HTERT RPE-1 (cell line): ENCODE data around the gene LMO4.

Source experiments
- in situ Hi-C: fragments of 300-500 bp; cut with MboI; formaldehyde crosslinking; loops from 4 replicates; pipeline ENCODE4 v1.14.3; 2020; ENCODE audit warnings: low sequenced_read_pairs

The LMO4 gene

GRCh38 chr1:87327376-87328271, 1.1 kb upstream of the LMO4 start:
- in situ Hi-C loops = no loop called here

- in situ Hi-C loops = no loop called here
Observed at GRCh38 chr1:87329051-87329525, 408 bp downstream of the LMO4 start.

GRCh38 chr1:87329526-87330056, 911 bp downstream of the LMO4 start:
- in situ Hi-C loops = no loop called here

GRCh38 chr1:87330057-87330884, 1.6 kb downstream of the LMO4 start:
- in situ Hi-C loops = no loop called here

- in situ Hi-C loops = no loop called here
Observed at GRCh38 chr1:87330885-87331364, 2.2 kb downstream of the LMO4 start.

- in situ Hi-C loops = no loop called here
Observed at GRCh38 chr1:87331365-87332241, 2.9 kb downstream of the LMO4 start.

- in situ Hi-C loops = no loop called here
Observed at GRCh38 chr1:87333692-87334347, 5.1 kb downstream of the LMO4 start.

- in situ Hi-C loops = no loop called here
Observed at GRCh38 chr1:87334351-87335174, 5.9 kb downstream of the LMO4 start.

GRCh38 chr1:87335175-87335884, 6.7 kb downstream of the LMO4 start:
- in situ Hi-C loops = no loop called here

GRCh38 chr1:87336623-87337067, 8.0 kb downstream of the LMO4 start:
- in situ Hi-C loops = no loop called here

GRCh38 chr1:87337606-87338005, 8.9 kb downstream of the LMO4 start:
- in situ Hi-C loops = no loop called here

GRCh38 chr1:87338566-87338965, 9.9 kb downstream of the LMO4 start:
- in situ Hi-C loops = no loop called here

GRCh38 chr1:87344231-87344630, 15.6 kb downstream of the LMO4 start:
- in situ Hi-C loops = no loop called here

GRCh38 chr1:87346130-87346814, 17.6 kb downstream of the LMO4 start:
- in situ Hi-C loops = no loop called here

- in situ Hi-C loops = no loop called here
Observed at GRCh38 chr1:87348341-87349019, 19.8 kb downstream of the LMO4 start.

GRCh38 chr1:87349036-87349435, 20.4 kb downstream of the LMO4 start:
- in situ Hi-C loops = no loop called here

GRCh38 chr1:87355894-87356293, 27.2 kb downstream of the LMO4 start:
- in situ Hi-C loops = no loop called here
